MG63 (cell line): Measurements from ENCODE around the gene NUP188. TPM values are rescaled to one million over a fixed set of nuclear protein-coding genes. Genes with fewer than 3 reads are reported as not detected.
"Not testable (repeated sequence)": the region's sequence is repeated elsewhere in the genome, so short reads cannot be mapped to it uniquely, and the experiment has no call there.

Experiments used
- DNase-seq: peaks from one replicate; pipeline ENCODE4 v3.0.0-alpha.2; 2020
- H3K27me3 ChIP-seq: fragments of 250-450 bp; sonication (Bioruptor Pico); 2 replicates; pipeline ENCODE4 v1.5.1; 2020; ENCODE audit warnings: mild to moderate bottlenecking, moderate library complexity
- H3K36me3 ChIP-seq: fragments of 250-450 bp; sonication (Bioruptor Pico); 2 replicates; pipeline ENCODE4 v1.5.1; 2020; ENCODE audit warnings: mild to moderate bottlenecking, moderate library complexity
- H3K4me3 ChIP-seq: fragments of 250-450 bp; sonication (Bioruptor Pico); 2 replicates; pipeline ENCODE4 v1.5.1; 2020; ENCODE audit warnings: mild to moderate bottlenecking, moderate library complexity
- H3K9me3 ChIP-seq: fragments of 250-450 bp; sonication (Bioruptor Pico); 2 replicates; pipeline ENCODE4 v1.5.1; 2020; ENCODE audit warnings: mild to moderate bottlenecking, moderate library complexity
- total RNA-seq: library from RNA; depleted of rRNA; stranded (reverse); fragments of >200 nt; shearing (Covaris generic); gene quantifications from 2 replicates; pipeline ENCODE4 v1.2.3, GENCODE V29; 2014; ENCODE audit warnings: low replicate concordance

The NUP188 gene
- total RNA-seq, 1 experiment from 2014 or later: 22.4 TPM

- peaks cover 85% of the 10 kb centered on the region for H3K36me3 ChIP-seq
- H3K4me3 ChIP-seq: no peak overlapping the region
- H3K27me3 ChIP-seq: no peaks in the 10 kb centered on the region
- no peak for DNase-seq
- no peaks in the 10 kb centered on the region for H3K9me3 ChIP-seq
Measured at GRCh38 chr9:128986671-128987070, 39.2 kb downstream of the NUP188 start.

- H3K9me3 ChIP-seq: no peaks in the 10 kb centered on the region
- H3K4me3 ChIP-seq: no peak overlapping the region
- peak; percentile 89 for DNase-seq
- H3K36me3 ChIP-seq: peaks cover 82% of the 10 kb centered on the region
- no peaks in the 10 kb centered on the region for H3K27me3 ChIP-seq
Measured at GRCh38 chr9:128987805-128988204, 40.3 kb downstream of the NUP188 start.

- Histone ChIP-seq H3K27me3 (no peaks in the 10 kb centered on the region), H3K4me3 (no peak overlapping the region), H3K9me3 (no peaks in the 10 kb centered on the region), H3K36me3 (peaks cover 83% of the 10 kb centered on the region)
- DNase-seq: no peak
Measured at GRCh38 chr9:128992995-128993394, 45.5 kb downstream of the NUP188 start.

GRCh38 chr9:128995791-128996190 is 48.3 kb downstream of the NUP188 start:
- no peak for DNase-seq
- no peaks in the 10 kb centered on the region for H3K27me3 ChIP-seq
- H3K36me3 ChIP-seq: peaks cover 70% of the 10 kb centered on the region
- no peak overlapping the region for H3K4me3 ChIP-seq
- no peaks in the 10 kb centered on the region for H3K9me3 ChIP-seq

GRCh38 chr9:128998462-128998861 is 51.0 kb downstream of the NUP188 start:
- DNase-seq: no peak
- Histone ChIP-seq H3K4me3 (no peak overlapping the region), H3K9me3 (no peaks in the 10 kb centered on the region), H3K27me3 (no peaks in the 10 kb centered on the region), H3K36me3 (peaks cover 81% of the 10 kb centered on the region)

GRCh38 chr9:128999581-129000206 is 52.2 kb downstream of the NUP188 start:
- no peak overlapping the region for H3K4me3 ChIP-seq
- no peaks in the 10 kb centered on the region for H3K9me3 ChIP-seq
- DNase-seq: no peak
- H3K36me3 ChIP-seq: peaks cover 71% of the 10 kb centered on the region
- H3K27me3 ChIP-seq: no peaks in the 10 kb centered on the region

- H3K36me3 ChIP-seq: peaks cover 71% of the 10 kb centered on the region
- DNase-seq: no peak
- H3K9me3 ChIP-seq: no peaks in the 10 kb centered on the region
- H3K4me3 ChIP-seq: no peak overlapping the region
- H3K27me3 ChIP-seq: no peaks in the 10 kb centered on the region
Measured at GRCh38 chr9:129001504-129002325, 54.2 kb downstream of the NUP188 start.

GRCh38 chr9:129002992-129003391 is 55.5 kb downstream of the NUP188 start:
- no peak overlapping the region for H3K4me3 ChIP-seq
- H3K9me3 ChIP-seq: no peaks in the 10 kb centered on the region
- H3K36me3 ChIP-seq: peaks cover 72% of the 10 kb centered on the region
- no peaks in the 10 kb centered on the region for H3K27me3 ChIP-seq
- no peak for DNase-seq

GRCh38 chr9:129004173-129004572 is 56.7 kb downstream of the NUP188 start:
- H3K9me3 ChIP-seq, H3K27me3 ChIP-seq, DNase-seq, H3K4me3 ChIP-seq: not testable (repeated sequence)
- H3K36me3 ChIP-seq: peaks cover 64% of the 10 kb centered on the region

- no peaks in the 10 kb centered on the region for H3K27me3 ChIP-seq
- H3K36me3 ChIP-seq: peaks cover 58% of the 10 kb centered on the region
- no peaks in the 10 kb centered on the region for H3K9me3 ChIP-seq
- no peak overlapping the region for H3K4me3 ChIP-seq
- no peak for DNase-seq
Measured at GRCh38 chr9:129005336-129005997, 58.0 kb downstream of the NUP188 start.

- Histone ChIP-seq H3K9me3 (no peaks in the 10 kb centered on the region), H3K36me3 (peaks cover 52% of the 10 kb centered on the region), H3K27me3 (no peaks in the 10 kb centered on the region), H3K4me3 (no peak overlapping the region)
- peak; percentile 66 for DNase-seq
Measured at GRCh38 chr9:129006328-129007034, 59.0 kb downstream of the NUP188 start.

- DNase-seq: no peak
- Histone ChIP-seq H3K4me3 (no peak overlapping the region), H3K9me3 (no peaks in the 10 kb centered on the region), H3K27me3 (no peaks in the 10 kb centered on the region), H3K36me3 (peaks cover 44% of the 10 kb centered on the region)
Measured at GRCh38 chr9:129007035-129007765, 59.7 kb downstream of the NUP188 start.

- Histone ChIP-seq H3K9me3 (no peaks in the 10 kb centered on the region), H3K4me3 (no peak overlapping the region), H3K36me3 (peaks cover 37% of the 10 kb centered on the region), H3K27me3 (no peaks in the 10 kb centered on the region)
- DNase-seq: no peak
Measured at GRCh38 chr9:129007766-129008468, 60.4 kb downstream of the NUP188 start.

- peaks cover 31% of the 10 kb centered on the region for H3K36me3 ChIP-seq
- DNase-seq: no peak
Measured at GRCh38 chr9:129008469-129008965, 61.0 kb downstream of the NUP188 start.

GRCh38 chr9:129008986-129009583 is 61.6 kb downstream of the NUP188 start:
- Histone ChIP-seq H3K9me3 (no peaks in the 10 kb centered on the region), H3K4me3 (no peak overlapping the region), H3K36me3 (peaks cover 30% of the 10 kb centered on the region), H3K27me3 (no peaks in the 10 kb centered on the region)
- DNase-seq: no peak

More at GRCh38 chr9:129008469-129008965, 61.0 kb downstream of the NUP188 start:
- Histone ChIP-seq H3K27me3 (no peaks in the 10 kb centered on the region), H3K9me3 (no peaks in the 10 kb centered on the region), H3K4me3 (no peak overlapping the region)
